ENCODE data around the gene CCDC17. TPM values are rescaled to one million over a fixed set of nuclear protein-coding genes. Genes with fewer than 3 reads are reported as not detected.

The CCDC17 gene
- total RNA-seq, 1 experiment from 2014 or later, result 1.9 TPM

- TF ChIP-seq CTCF (IDR thresholded peaks at IDR 0.05; ENCODE audit: insufficient read depth in 1 of 2, low read depth in 1 of 2, low read length in 1 of 2, severe bottlenecking in 1 of 2, unreplicated experiment in 1 of 2), result no peak
- no peaks in the 10 kb centered on the region for H3K4me1 Mint-ChIP-seq (ENCODE audit: low read depth, unreplicated experiment)
- TSS peak; percentile 9 for BruUV-seq (replicated peaks)
- intact Hi-C loops (cut with micrococcal nuclease; ENCODE audit: unreplicated experiment), result no loop called here
- no peak overlapping the region for H3K4me3 ChIP-seq (ENCODE audit: low read depth, low read length)
- H3K9me3 Mint-ChIP-seq (ENCODE audit: unreplicated experiment), result no peaks in the 10 kb centered on the region
- no peaks in the 10 kb centered on the region for H3K9me3 ChIP-seq
- no peak for DNase-seq
- no peaks in the 10 kb centered on the region for H3K27me3 Mint-ChIP-seq (ENCODE audit: insufficient read depth, unreplicated experiment)
- no peak overlapping the region for H3K4me3 Mint-ChIP-seq (ENCODE audit: unreplicated experiment)
- H3K4me1 ChIP-seq, result no peaks in the 10 kb centered on the region
- H3K27me3 ChIP-seq (replicated peaks; ENCODE audit: control insufficient read depth, insufficient read depth, low read length), result no peaks in the 10 kb centered on the region
- peaks cover 2% of the 10 kb centered on the region for H3K36me3 ChIP-seq (ENCODE audit: control insufficient read depth, insufficient read depth, low read length)
- POLR2A ChIA-PET, result no interaction called here
- peak overlapping the region; percentile 59 for H3K27ac Mint-ChIP-seq (ENCODE audit: unreplicated experiment)
- CTCF ChIA-PET, result no interaction called here
- peaks cover 93% of the 10 kb centered on the region for H3K36me3 Mint-ChIP-seq (ENCODE audit: insufficient read depth, unreplicated experiment)
Observed at GRCh38 chr1:45617618-45618017, 6.2 kb downstream of the CCDC17 start.

- Mint-ChIP-seq H3K4me3 (ENCODE audit: unreplicated experiment) (no peak overlapping the region), H3K36me3 (ENCODE audit: insufficient read depth, unreplicated experiment) (peaks cover 96% of the 10 kb centered on the region), H3K27me3 (ENCODE audit: insufficient read depth, unreplicated experiment) (no peaks in the 10 kb centered on the region), H3K4me1 (ENCODE audit: low read depth, unreplicated experiment) (no peaks in the 10 kb centered on the region), H3K9me3 (ENCODE audit: unreplicated experiment) (no peaks in the 10 kb centered on the region), H3K27ac (ENCODE audit: unreplicated experiment) (no peak overlapping the region)
- intact Hi-C loops (cut with micrococcal nuclease; ENCODE audit: unreplicated experiment), result no loop called here
- Histone ChIP-seq H3K36me3 (ENCODE audit: control insufficient read depth, insufficient read depth, low read length) (peaks cover 2% of the 10 kb centered on the region), H3K9me3 (no peaks in the 10 kb centered on the region), H3K27me3 (replicated peaks; ENCODE audit: control insufficient read depth, insufficient read depth, low read length) (no peaks in the 10 kb centered on the region), H3K4me3 (ENCODE audit: low read depth, low read length) (no peak overlapping the region), H3K4me1 (no peaks in the 10 kb centered on the region)
- POLR2A ChIA-PET, result no interaction called here
- CTCF ChIA-PET, result no interaction called here
- no TSS peak for BruUV-seq (replicated peaks)
- DNase-seq, result no peak
- TF ChIP-seq CTCF (IDR thresholded peaks at IDR 0.05; ENCODE audit: insufficient read depth in 1 of 2, low read depth in 1 of 2, low read length in 1 of 2, severe bottlenecking in 1 of 2, unreplicated experiment in 1 of 2), result no peak
Observed at GRCh38 chr1:45615885-45616284, 8.0 kb downstream of the CCDC17 start.

GRCh38 chr1:45612941-45613579, 10.8 kb downstream of the CCDC17 start:
- H3K27me3 Mint-ChIP-seq (ENCODE audit: insufficient read depth, unreplicated experiment), result no peaks in the 10 kb centered on the region
- H3K36me3 Mint-ChIP-seq (ENCODE audit: insufficient read depth, unreplicated experiment), result peaks cover 89% of the 10 kb centered on the region
- TF ChIP-seq CTCF (IDR thresholded peaks at IDR 0.05; ENCODE audit: insufficient read depth in 1 of 2, low read depth in 1 of 2, low read length in 1 of 2, severe bottlenecking in 1 of 2, unreplicated experiment in 1 of 2), result no peak
- Histone ChIP-seq H3K4me3 (ENCODE audit: low read depth, low read length) (no peak overlapping the region), H3K36me3 (ENCODE audit: control insufficient read depth, insufficient read depth, low read length) (peaks cover 5% of the 10 kb centered on the region), H3K9me3 (no peaks in the 10 kb centered on the region), H3K27me3 (replicated peaks; ENCODE audit: control insufficient read depth, insufficient read depth, low read length) (no peaks in the 10 kb centered on the region), H3K4me1 (no peaks in the 10 kb centered on the region)
- BruUV-seq (replicated peaks), result no TSS peak
- no peaks in the 10 kb centered on the region for H3K4me1 Mint-ChIP-seq (ENCODE audit: low read depth, unreplicated experiment)
- H3K27ac Mint-ChIP-seq (ENCODE audit: unreplicated experiment), result no peak overlapping the region
- CTCF ChIA-PET, result no interaction called here
- intact Hi-C loops (cut with micrococcal nuclease; ENCODE audit: unreplicated experiment), result no loop called here
- DNase-seq, result no peak
- POLR2A ChIA-PET, result no interaction called here
- no peaks in the 10 kb centered on the region for H3K9me3 Mint-ChIP-seq (ENCODE audit: unreplicated experiment)
- no peak overlapping the region for H3K4me3 Mint-ChIP-seq (ENCODE audit: unreplicated experiment)
